ENCODE results near the gene TRDMT1.

GRCh38 chr10:17209881-17210280 lies 8.4 kb upstream of the TRDMT1 start:
- TF ChIP-seq CTCF (IDR thresholded peaks at IDR 0.05; ENCODE audit: poor library complexity, severe bottlenecking) (no peak), EP300 (conservative IDR thresholded peaks at IDR 0.05; ENCODE audit: poor library complexity, severe bottlenecking) (no peak), REST (IDR thresholded peaks at IDR 0.05; ENCODE audit: borderline replicate concordance) (no peak), MXI1 (conservative IDR thresholded peaks at IDR 0.05; ENCODE audit: poor library complexity, severe bottlenecking) (no peak), RAD21 (conservative IDR thresholded peaks at IDR 0.05) (no peak), EZH2 (IDR thresholded peaks at IDR 0.05; ENCODE audit: borderline replicate concordance, insufficient read depth, low read length, poor library complexity, severe bottlenecking) (no peak), POLR2AphosphoS5 (IDR thresholded peaks at IDR 0.05) (no peak)
